Measurements from ENCODE around the gene DELE1. TPM values are rescaled to one million over a fixed set of nuclear protein-coding genes. Genes with fewer than 3 reads are reported as not detected.

Gene DELE1
- total RNA-seq, 2 donors from 2014 or later: 49.5 to 89.1 TPM

DNA sequence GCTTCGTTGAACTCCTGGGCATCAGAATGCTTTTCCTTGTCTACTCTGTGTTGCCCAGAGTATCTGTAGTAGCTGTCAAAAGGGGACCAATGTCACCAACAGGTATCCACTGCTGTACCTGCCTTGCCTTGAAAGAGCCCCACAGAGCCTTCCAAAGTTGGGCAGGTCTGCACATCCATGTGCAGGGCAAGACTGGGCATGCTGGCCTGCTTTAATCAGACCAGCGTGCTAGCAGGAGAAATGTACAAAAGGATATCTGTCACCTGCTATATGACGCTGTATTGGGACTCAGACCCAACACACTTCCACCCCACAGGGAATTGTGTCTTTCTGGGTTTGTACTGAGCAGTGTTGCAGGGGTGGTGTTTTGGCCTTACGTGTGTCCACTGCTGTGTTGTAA is 11.9 kb downstream of the DELE1 start:
- DNase-seq (ENCODE audit: low spot score): no peak
- H3K36me3 ChIP-seq: peaks cover 83% of the 10 kb centered on the region
- H3K27me3 ChIP-seq: no peaks in the 10 kb centered on the region
- H3K4me3 ChIP-seq: no peak overlapping the region
- H3K9me3 ChIP-seq: no peaks in the 10 kb centered on the region
- no peak overlapping the region for H3K27ac ChIP-seq
- H3K4me1 ChIP-seq: peaks cover 0 to 13% of the 10 kb centered on the region in 2 donors
- TF ChIP-seq, protein P1, sequence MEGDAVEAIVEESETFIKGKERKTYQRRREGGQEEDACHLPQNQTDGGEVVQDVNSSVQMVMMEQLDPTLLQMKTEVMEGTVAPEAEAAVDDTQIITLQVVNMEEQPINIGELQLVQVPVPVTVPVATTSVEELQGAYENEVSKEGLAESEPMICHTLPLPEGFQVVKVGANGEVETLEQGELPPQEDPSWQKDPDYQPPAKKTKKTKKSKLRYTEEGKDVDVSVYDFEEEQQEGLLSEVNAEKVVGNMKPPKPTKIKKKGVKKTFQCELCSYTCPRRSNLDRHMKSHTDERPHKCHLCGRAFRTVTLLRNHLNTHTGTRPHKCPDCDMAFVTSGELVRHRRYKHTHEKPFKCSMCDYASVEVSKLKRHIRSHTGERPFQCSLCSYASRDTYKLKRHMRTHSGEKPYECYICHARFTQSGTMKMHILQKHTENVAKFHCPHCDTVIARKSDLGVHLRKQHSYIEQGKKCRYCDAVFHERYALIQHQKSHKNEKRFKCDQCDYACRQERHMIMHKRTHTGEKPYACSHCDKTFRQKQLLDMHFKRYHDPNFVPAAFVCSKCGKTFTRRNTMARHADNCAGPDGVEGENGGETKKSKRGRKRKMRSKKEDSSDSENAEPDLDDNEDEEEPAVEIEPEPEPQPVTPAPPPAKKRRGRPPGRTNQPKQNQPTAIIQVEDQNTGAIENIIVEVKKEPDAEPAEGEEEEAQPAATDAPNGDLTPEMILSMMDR (IDR thresholded peaks at IDR 0.05): no peak

DNA sequence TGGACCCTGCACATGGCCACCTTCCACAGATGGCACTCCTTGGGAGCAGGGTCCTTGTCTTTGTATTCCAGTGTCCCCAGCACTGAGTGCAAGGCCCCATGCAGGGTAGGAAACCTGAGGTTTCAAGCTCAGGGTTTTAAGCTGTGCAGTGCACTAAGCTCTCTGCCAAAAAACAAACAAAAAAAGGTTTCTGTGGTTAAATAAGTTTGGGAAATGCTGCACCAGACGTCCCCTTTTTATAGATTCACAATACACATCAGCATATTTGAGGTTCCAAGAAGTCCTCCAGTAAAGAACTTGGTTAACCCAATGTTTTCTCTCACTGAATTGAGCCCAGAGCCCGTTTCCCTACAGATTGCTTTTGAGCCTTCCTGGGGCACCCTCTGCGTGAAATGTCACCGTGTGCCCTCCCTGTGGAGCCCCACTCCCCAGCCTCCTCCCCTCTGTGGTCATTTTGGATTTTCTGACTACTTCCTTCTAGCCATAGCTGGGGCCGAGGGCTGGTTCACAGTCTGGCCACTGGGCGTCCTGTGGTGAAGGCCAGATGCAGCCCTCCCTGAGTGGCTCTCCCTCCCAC is 17.1 kb downstream of the DELE1 start:
- H3K4me1 ChIP-seq: peaks cover 0 to 36% of the 10 kb centered on the region in 2 donors
- no peaks in the 10 kb centered on the region for H3K27me3 ChIP-seq

DNA sequence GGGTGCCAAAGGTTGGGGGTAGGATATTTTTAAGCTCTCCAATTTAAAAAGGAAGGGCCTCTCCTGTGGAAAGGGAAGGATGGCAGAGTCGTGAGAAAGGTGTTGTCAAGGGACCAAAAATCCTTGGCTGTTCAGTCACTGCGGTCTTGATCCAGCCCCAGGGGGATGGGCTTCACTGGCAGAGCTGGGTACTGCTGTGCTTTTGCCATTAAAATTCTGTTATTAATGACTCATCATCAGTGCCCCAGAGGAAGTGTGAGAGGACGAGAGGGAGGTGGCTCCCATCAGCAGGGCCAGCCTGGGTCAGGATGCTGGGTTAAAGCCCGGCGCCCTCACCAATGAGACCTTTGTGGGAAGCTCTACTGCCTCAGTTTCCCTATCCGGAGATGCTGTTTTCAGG is 17.6 kb downstream of the DELE1 start:
- no peaks in the 10 kb centered on the region for H3K9me3 ChIP-seq
- H3K27ac ChIP-seq: peak overlapping the region; percentile 36 to 60
- H3K4me1 ChIP-seq: peaks cover 0 to 41% of the 10 kb centered on the region in 2 donors
- TF ChIP-seq, protein P1 (IDR thresholded peaks at IDR 0.05): no peak
- H3K27me3 ChIP-seq: no peaks in the 10 kb centered on the region
- DNase-seq (ENCODE audit: low spot score): no peak
- H3K4me3 ChIP-seq: no peak overlapping the region
- peaks cover 33% of the 10 kb centered on the region for H3K36me3 ChIP-seq

More for the DNA sequence above, 17.1 kb downstream of the DELE1 start:
- TF ChIP-seq, protein P1 (IDR thresholded peaks at IDR 0.05): peak in 1 of 2 donors; percentile 14
- DNase-seq (ENCODE audit: low spot score): no peak
- Histone ChIP-seq H3K9me3 (no peaks in the 10 kb centered on the region), H3K27ac (peak overlapping the region; percentile 36 to 60), H3K36me3 (peaks cover 38% of the 10 kb centered on the region), H3K4me3 (no peak overlapping the region)

DNA sequence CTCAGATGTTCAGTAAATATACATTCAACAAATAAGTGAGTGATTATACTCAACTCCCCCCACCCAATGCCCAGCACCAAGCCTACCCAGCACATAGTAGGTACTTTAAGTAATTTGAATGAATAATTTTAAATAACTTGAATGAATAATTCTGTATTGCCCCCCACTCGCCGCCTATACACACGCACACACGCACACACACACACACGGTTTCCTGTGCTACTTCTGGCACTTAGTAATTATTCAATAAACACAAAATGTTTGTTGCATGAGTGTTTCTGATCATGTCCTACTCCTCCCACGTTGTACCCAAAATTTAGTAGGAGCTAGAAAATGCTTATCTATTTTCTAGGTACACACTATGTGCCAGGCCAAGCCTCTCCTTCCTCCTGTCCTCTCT is 18.1 kb downstream of the DELE1 start:
- no peak overlapping the region for H3K4me3 ChIP-seq
- peaks cover 0 to 43% of the 10 kb centered on the region in 2 donors for H3K4me1 ChIP-seq
- H3K27ac ChIP-seq: peak overlapping the region; percentile 12 to 60
- peaks cover 28% of the 10 kb centered on the region for H3K36me3 ChIP-seq
- H3K9me3 ChIP-seq: no peaks in the 10 kb centered on the region
- no peaks in the 10 kb centered on the region for H3K27me3 ChIP-seq
- no peak for DNase-seq (ENCODE audit: low spot score)
- TF ChIP-seq, protein P1 (IDR thresholded peaks at IDR 0.05): no peak

DNA sequence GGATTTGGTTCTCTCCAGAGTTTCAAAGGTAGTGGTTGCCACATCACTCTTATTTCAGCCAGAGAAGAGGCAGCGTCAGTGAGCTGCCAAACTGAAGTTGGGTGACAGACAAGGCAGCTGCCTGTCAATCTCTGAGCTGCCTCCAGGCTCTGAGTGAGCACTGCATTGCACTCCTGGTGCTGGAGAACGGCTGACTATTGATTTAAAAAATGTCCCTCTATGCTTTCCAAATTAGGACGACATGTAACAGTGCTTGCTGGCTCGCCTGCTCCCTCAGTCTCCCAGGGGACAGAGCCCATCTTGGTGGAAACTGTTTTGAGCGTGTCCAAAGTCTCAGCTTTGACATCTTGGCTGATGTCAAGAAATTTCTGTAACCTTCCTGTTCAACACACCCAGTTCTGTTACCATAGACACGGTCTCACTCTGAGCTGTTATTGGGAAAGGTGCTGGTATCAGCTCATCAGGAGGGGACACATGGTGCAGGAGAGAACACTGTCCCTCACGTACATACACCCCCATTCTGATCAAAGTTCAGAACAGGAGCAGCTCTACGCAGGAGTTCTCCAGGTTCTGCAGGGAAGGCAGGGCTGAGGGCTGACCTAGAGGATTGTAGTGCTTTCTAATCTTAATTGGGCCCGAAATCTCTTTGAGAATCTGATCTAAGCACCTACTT is 18.6 kb downstream of the DELE1 start:
- DNase-seq (ENCODE audit: low spot score): no peak
- H3K4me1 ChIP-seq: peaks cover 0 to 43% of the 10 kb centered on the region in 2 donors
- peak overlapping the region; percentile 12 to 60 for H3K27ac ChIP-seq
- TF ChIP-seq, protein P1 (IDR thresholded peaks at IDR 0.05): no peak
- H3K9me3 ChIP-seq: no peaks in the 10 kb centered on the region
- peaks cover 23% of the 10 kb centered on the region for H3K36me3 ChIP-seq
- H3K4me3 ChIP-seq: no peak overlapping the region
- H3K27me3 ChIP-seq: no peaks in the 10 kb centered on the region

Measured in right atrium auricular region (tissue), 2 donors.